Esophagus muscularis mucosa (tissue), 3 donors: ENCODE results near the gene ADAM22.

ENCODE experiments used
- EP300 ChIP-seq: sonication (generic); formaldehyde crosslinking; IDR thresholded peaks from one replicate; pipeline ENCODE4 v1.6.1; 2017; ENCODE audit warnings: antibody characterized with exemption
- TF ChIP-seq, protein P1 (sequence below), 3 experiments: fragments of 200-600 bp in 2 of 3; fragments of 450-650 bp in 1 of 3; sonication (generic) in 2 of 3; IDR thresholded peaks; one replicate each; pipeline ENCODE4 v1.5.1; 2017 to 2019; ENCODE audit warnings: antibody characterized with exemption in 3 of 3, mild to moderate bottlenecking in 2 of 3, moderate library complexity in 1 of 3

DNA sequence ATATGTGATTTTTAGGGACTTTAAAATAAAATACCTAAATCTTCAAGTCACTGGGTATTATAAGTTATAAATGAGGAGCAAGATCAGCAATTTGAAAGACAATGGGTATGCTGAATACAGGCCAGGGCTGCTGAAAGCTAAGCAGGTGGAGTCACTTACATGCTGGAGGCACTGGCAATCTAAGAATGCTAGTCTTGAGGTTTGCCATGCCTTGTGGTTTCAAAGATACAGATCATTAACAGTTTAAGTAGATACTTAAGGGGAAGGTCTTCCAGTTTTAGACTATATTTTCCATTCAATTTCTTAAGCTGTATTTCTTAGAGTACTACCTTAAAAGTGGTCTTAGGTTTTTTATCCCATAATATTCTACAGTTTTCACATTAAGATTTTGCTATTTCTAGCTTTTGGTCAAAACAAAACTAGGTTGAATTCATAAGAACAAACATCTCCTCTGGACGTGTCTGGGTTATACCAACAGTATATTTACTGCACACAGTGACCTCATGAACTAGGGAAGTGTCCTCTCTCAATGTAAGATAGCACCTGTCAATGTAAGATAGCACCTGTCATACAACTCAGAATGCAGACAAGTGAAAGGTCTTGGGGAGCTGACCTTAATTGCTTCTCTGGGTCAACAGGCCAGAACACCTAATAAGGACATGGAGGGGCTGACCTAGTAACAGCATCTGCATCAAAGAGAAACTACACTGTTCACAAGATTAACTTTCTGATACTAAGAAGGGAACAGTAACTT lies 283.8 kb downstream of the ADAM22 start:
- TF ChIP-seq, protein P1, sequence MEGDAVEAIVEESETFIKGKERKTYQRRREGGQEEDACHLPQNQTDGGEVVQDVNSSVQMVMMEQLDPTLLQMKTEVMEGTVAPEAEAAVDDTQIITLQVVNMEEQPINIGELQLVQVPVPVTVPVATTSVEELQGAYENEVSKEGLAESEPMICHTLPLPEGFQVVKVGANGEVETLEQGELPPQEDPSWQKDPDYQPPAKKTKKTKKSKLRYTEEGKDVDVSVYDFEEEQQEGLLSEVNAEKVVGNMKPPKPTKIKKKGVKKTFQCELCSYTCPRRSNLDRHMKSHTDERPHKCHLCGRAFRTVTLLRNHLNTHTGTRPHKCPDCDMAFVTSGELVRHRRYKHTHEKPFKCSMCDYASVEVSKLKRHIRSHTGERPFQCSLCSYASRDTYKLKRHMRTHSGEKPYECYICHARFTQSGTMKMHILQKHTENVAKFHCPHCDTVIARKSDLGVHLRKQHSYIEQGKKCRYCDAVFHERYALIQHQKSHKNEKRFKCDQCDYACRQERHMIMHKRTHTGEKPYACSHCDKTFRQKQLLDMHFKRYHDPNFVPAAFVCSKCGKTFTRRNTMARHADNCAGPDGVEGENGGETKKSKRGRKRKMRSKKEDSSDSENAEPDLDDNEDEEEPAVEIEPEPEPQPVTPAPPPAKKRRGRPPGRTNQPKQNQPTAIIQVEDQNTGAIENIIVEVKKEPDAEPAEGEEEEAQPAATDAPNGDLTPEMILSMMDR (IDR thresholded peaks at IDR 0.05), result no peak
- TF ChIP-seq EP300, result no peak
